CD4-positive, alpha-beta T cell treated with Interleukin-1 beta for 1 hour (primary cell): Measurements from ENCODE around the gene NEURL1.
"Not testable (repeated sequence)": the region's sequence is repeated elsewhere in the genome, so short reads cannot be mapped to it uniquely, and the experiment has no call there.

ENCODE experiments used
- DNase-seq, 2 donors: peaks; one replicate each; pipeline ENCODE4 v3.0.0-alpha.2; 2020 to 2022

NEURL1 gene

DNA sequence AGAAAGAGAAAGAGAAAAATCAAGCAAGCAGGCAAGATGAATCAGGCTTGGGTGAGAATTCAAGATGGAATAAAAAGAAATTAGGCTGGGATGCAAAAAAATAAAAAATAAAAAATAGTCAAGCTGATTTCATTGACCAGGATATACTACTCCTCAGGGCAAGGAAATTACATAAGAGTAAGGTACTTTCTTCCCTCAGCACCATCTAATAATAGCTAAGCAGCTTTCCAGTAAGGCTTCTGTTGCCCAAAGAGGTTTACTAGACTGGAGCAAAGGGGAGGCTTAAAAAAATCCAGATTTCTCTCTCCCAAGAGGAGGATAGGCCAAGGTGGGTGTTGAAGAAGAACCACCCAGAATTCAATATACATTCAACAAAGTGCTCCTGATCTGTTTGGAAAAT is 93.6 kb downstream of the NEURL1 start:
- no peak for DNase-seq

- no peak for DNase-seq
These were observed 95.6 kb downstream of the NEURL1 start for GRCh38 chr10:103589074-103589630.

- DNase-seq: no peak
These were observed 96.6 kb downstream of the NEURL1 start for GRCh38 chr10:103590060-103590459.

- DNase-seq: no peak
These were observed 97.3 kb downstream of the NEURL1 start for GRCh38 chr10:103590744-103591291.

DNA sequence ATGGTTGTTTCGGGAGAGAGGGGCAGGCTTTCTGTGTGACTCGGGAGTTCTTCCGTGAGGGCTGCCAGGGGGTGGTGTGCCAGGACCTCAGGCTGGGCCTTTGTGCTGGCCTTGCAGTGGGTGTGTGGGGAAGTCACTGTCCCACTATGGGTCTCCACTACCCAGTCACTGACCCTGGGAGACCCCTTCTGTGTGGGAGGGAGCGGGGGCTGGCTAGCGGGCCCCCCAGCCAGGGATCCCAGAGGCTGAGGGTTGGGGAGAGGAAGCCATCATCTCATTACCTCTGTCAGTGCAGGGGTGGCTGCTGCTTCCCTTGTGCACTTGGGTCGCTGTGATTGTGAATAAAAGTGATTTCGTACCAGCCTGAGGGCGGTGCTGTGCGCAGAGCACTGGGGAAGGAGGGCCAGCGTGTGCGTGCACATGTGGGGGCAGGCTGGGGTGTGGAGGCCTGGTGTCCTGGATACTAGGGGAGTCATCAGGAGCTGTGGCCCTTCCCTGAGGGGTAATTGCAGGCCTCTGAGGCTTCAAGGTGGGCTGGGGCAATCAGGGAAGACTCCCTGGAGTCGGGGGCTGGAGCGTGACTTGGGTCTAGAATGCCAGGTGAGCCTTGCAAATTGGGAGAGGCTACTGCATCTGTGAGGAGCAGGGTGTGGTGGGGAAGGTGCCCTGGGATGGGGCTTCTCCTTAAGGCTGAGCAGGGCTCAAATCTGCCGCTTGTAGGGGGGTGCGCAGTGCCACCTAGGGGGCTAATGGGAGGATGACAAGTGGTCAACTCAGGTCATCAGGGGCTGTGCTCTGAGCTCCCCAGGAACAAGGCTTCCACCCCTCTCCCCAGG is 98.9 kb downstream of the NEURL1 start:
- peak; percentile 21 to 23 for DNase-seq

DNA sequence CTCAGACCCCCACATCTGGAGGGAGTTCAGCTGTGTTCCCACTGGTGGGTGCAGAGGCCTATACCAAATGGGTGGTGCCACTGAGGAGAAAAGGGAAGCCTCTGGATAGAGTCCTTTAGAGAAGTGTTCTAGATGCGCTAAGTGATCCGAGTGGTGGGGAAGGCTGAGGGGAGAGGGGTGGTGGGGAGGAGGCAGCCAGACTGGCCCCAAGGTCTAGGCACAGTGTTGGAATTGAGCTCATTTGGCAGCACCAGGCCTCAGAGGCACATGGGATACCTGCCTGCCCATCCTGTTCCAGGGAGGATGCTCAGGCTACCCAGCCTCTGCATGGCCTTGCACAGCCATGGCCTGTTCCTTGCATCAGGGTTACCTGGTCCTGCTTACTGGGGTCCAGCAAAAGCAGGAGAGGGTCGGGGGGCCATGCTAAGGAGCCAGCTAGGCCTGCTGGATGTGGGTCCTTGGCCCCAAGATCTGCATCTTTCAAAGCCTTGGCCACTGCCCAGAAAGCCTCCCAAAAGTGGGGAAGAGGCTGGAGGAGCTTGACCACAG is 99.6 kb downstream of the NEURL1 start:
- DNase-seq: no peak

GRCh38 chr10:103595933-103596726 is 102.6 kb downstream of the NEURL1 start:
- no peak for DNase-seq

DNA sequence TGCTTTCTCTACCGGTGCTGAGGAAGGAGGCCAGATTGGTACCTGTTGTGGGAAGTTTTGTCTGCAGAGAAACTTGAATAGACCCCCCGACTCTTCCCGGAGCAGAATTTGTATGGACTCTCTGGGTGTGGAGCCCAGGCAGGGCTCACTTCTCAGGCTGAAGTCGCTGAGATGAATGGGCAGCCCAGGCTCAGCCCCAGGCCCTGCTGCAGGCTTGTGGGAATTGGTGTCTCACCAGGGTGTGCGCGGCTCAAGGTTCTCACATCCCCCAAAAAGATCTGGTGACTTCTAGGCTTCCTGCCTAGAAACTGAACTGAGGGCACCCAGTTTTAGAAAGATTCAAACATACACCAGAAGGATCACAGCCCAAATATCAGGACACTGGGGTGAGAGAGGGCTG is 103.5 kb downstream of the NEURL1 start:
- no peak for DNase-seq

DNA sequence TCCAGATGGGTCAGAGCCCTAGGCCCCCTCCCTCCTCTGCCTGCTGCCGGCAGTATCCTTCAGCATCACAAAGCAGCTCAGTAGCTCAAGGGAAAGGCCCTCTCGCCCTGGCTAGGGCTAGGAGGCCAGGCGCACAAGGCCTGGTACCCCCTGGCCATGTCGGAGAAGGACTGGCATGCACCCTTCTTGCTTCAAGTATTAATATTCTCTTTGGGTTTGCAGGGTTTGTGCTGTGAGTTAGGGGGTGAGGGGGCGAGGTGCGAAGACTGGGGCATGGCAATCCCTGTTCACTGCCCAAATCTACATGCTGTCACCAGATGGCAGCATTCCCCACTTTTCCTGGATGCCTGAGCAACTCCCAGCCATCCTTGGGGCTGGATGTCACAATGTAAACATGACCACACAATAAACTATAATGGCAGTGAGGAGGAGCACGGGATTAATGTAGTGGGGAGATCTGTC is 105.2 kb downstream of the NEURL1 start:
- no peak for DNase-seq

GRCh38 chr10:103599211-103599610 is 105.7 kb downstream of the NEURL1 start:
- DNase-seq: no peak

- DNase-seq: no peak
These were observed 106.4 kb downstream of the NEURL1 start for GRCh38 chr10:103599907-103600306.

DNA sequence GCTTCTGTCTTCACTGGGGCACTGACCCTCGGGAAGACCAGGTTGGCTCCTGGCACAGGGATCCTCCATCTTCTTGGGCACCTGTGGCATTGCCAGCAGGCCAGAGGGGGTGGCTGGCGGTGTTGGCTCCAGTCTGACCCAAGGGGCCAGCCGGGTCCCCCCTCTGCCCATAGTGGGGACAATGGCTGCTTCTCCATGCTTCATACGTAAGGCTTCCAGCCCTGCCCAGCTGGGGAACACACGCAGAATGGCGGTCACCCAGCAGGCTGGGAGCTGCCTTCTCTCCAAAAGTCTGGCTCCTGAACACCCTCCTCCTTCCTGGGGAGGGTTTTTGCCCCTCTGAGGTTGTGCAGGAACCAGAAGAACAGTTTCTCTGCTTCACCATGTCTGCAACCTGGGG is 106.8 kb downstream of the NEURL1 start:
- no peak for DNase-seq

DNA sequence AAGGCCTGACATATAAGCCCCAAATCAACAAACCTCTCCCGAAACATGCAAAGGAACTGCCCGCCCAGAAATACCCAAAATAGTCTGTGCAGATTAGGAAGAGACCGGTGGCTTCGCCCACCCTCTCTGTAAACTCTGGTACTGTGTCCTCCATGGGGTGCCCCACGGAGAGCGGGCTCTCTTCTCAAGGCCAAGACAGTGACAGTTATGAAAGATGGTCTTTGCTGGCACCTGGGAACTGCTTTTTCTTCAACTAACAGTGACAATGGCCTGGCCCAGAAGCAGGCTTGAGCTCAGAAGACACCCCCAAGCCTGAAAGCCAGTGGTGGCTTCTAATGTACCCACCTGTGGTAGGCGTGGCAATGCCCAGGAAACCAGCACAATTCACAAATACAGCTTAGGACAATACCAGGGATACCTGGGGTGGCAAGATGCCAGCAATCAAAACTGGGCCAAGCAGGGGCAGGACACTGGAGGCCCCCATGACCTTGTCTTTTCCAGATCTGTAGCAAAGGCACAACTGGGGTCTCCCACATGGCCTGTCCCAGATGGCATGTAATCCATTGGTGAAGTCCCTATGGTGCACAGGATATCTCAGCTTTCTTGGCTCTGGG is 107.6 kb downstream of the NEURL1 start:
- DNase-seq: no peak

- DNase-seq: no peak
These were observed 108.7 kb downstream of the NEURL1 start for GRCh38 chr10:103602028-103602851.

GRCh38 chr10:103602852-103603155 is 109.3 kb downstream of the NEURL1 start:
- DNase-seq: no peak

- no peak for DNase-seq
These were observed 109.9 kb downstream of the NEURL1 start for GRCh38 chr10:103603382-103603781.

- DNase-seq: peak; percentile 12 to 48
These were observed 112.0 kb downstream of the NEURL1 start for GRCh38 chr10:103605359-103606096.

DNA sequence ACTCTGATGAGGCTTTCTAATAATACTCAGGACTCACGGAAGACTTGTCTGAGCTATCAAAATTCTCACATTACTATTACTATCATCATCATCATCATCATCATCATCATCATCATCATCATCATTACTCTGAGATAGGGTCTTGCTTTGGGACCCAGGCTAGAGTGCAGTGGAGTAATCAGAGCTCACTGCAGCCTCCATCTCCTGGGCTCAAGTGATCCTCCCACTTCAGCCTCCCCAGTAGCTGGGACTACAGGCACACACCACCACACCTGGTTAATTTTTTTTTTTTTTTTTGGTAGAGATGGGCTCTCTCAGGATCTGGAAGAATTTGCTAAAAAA is 112.6 kb downstream of the NEURL1 start:
- DNase-seq: not testable (repeated sequence)

- not testable (repeated sequence) for DNase-seq
These were observed 113.5 kb downstream of the NEURL1 start for GRCh38 chr10:103607051-103607450.

DNA sequence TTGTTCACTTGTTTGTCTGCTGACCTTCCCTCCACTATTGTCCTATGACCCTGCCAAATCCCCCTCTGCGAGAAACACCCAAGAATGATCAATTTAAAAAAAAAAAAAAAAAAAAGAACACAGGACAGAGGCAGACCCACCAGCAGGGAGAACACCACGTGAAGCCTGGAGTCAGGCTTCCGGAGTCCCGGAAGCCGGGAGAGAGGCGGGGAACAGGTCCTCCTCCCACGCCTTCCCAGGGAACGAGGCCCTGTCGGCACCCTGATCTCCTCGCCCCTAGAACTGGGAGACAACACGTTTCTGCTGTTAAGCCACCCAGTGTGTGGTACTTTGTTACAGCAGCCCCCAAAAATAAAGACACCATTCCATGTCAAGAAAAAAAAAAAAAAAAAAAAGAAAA is 114.6 kb downstream of the NEURL1 start:
- DNase-seq: not testable (repeated sequence)
